ENCODE data around the gene SLC38A2. TPM values are rescaled to one million over a fixed set of nuclear protein-coding genes. Genes with fewer than 3 reads are reported as not detected.

Gene SLC38A2
- total RNA-seq, 2 experiments from 2014 or later = 213 to 222 TPM

GRCh38 chr12:46414591-46415268 is 42.2 kb upstream of the SLC38A2 start:
- Histone ChIP-seq H3K4me1 (ENCODE audit: insufficient read depth, low read length) (no peaks in the 10 kb centered on the region), H3K4me3 (ENCODE audit: low read length) (no peak overlapping the region), H3K27me3 (ENCODE audit: control insufficient read depth in 1 of 2, insufficient read depth in 2 of 2, low read length in 2 of 2) (no peaks in the 10 kb centered on the region), H3K36me3 (ENCODE audit: insufficient read depth, low read length) (no peaks in the 10 kb centered on the region), H3K27ac (ENCODE audit: low read depth in 1 of 2, low read length in 2 of 2) (no peak overlapping the region), H3K9me3 (ENCODE audit: control insufficient read depth in 1 of 2, insufficient read depth in 1 of 2, low read length in 2 of 2) (no peaks in the 10 kb centered on the region)
- POLR2A ChIA-PET = no interaction called here
- Mint-ChIP-seq H3K9me3 (no peaks in the 10 kb centered on the region), H3K4me3 (no peak overlapping the region), H3K36me3 (ENCODE audit: low read depth) (peaks cover 3% of the 10 kb centered on the region), H3K4me1 (ENCODE audit: low read depth) (no peaks in the 10 kb centered on the region), H3K27me3 (no peaks in the 10 kb centered on the region), H3K27ac (no peak overlapping the region)
- ATAC-seq (ENCODE audit: poor library complexity) = no peak
- DNase-seq = no peak
- intact Hi-C loops (cut with DNase I, micrococcal nuclease) = no loop called here
- TF ChIP-seq CTCF (IDR thresholded peaks at IDR 0.05) = no peak
- CTCF ChIA-PET = no interaction called here

DNA sequence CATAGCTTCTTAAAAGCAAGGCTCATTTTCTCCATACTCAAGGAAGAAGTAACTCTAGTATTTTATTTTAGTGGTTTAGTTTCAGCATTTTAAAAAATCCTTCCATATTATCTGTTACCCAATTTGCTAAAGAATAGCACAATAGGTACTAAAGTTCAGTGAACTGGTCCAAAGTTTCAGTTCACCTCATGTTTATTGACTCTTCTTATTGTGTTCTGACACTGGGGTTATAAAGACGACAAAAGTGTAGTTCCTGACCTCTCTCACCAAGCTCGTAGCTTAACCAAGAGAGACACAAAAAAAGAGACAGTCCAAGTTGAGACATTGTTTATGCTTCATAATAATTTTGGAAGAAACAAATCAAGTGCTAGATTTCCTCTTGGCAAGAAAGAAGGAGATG is 40.8 kb upstream of the SLC38A2 start:
- Mint-ChIP-seq H3K4me1 (ENCODE audit: low read depth) (no peaks in the 10 kb centered on the region), H3K9me3 (no peaks in the 10 kb centered on the region), H3K27ac (no peak overlapping the region), H3K4me3 (no peak overlapping the region), H3K27me3 (no peaks in the 10 kb centered on the region), H3K36me3 (ENCODE audit: low read depth) (no peaks in the 10 kb centered on the region)
- no peak for ATAC-seq (ENCODE audit: poor library complexity)
- Histone ChIP-seq H3K9me3 (ENCODE audit: control insufficient read depth in 1 of 2, insufficient read depth in 1 of 2, low read length in 2 of 2) (no peaks in the 10 kb centered on the region), H3K36me3 (ENCODE audit: insufficient read depth, low read length) (no peaks in the 10 kb centered on the region), H3K27me3 (ENCODE audit: control insufficient read depth in 1 of 2, insufficient read depth in 2 of 2, low read length in 2 of 2) (no peaks in the 10 kb centered on the region), H3K4me3 (ENCODE audit: low read length) (no peak overlapping the region), H3K27ac (ENCODE audit: low read depth in 1 of 2, low read length in 2 of 2) (no peak overlapping the region), H3K4me1 (ENCODE audit: insufficient read depth, low read length) (no peaks in the 10 kb centered on the region)
- ChIA-PET CTCF (no interaction called here), POLR2A (no interaction called here)
- intact Hi-C loops (cut with DNase I, micrococcal nuclease) = no loop called here
- TF ChIP-seq CTCF (IDR thresholded peaks at IDR 0.05) = no peak
- no peak for DNase-seq

- Mint-ChIP-seq H3K27ac (no peak overlapping the region), H3K4me3 (no peak overlapping the region), H3K36me3 (ENCODE audit: low read depth) (no peaks in the 10 kb centered on the region), H3K27me3 (no peaks in the 10 kb centered on the region), H3K4me1 (ENCODE audit: low read depth) (no peaks in the 10 kb centered on the region), H3K9me3 (no peaks in the 10 kb centered on the region)
- CTCF ChIA-PET = no interaction called here
- H3K36me3 ChIP-seq (ENCODE audit: insufficient read depth, low read length) = no peaks in the 10 kb centered on the region
- intact Hi-C loops (cut with DNase I, micrococcal nuclease) = no loop called here
- no peaks in the 10 kb centered on the region for H3K27me3 ChIP-seq (ENCODE audit: control insufficient read depth in 1 of 2, insufficient read depth in 2 of 2, low read length in 2 of 2)
- DNase-seq (no peak), ATAC-seq (ENCODE audit: poor library complexity) (no peak)
- no peak overlapping the region for H3K4me3 ChIP-seq (ENCODE audit: low read length)
- POLR2A ChIA-PET = no interaction called here
- no peak overlapping the region for H3K27ac ChIP-seq (ENCODE audit: low read depth in 1 of 2, low read length in 2 of 2)
- H3K4me1 ChIP-seq (ENCODE audit: insufficient read depth, low read length) = no peaks in the 10 kb centered on the region
- no peak for TF ChIP-seq CTCF (IDR thresholded peaks at IDR 0.05)
- no peaks in the 10 kb centered on the region for H3K9me3 ChIP-seq (ENCODE audit: control insufficient read depth in 1 of 2, insufficient read depth in 1 of 2, low read length in 2 of 2)
These were observed 40.3 kb upstream of the SLC38A2 start for GRCh38 chr12:46412857-46413256.

Measured in CD4-positive, alpha-beta T cell (primary cell).